Thyroid gland (tissue), 4 donors: ENCODE measurements around the gene SP5. TPM values are rescaled to one million over a fixed set of nuclear protein-coding genes. Genes with fewer than 3 reads are reported as not detected.

Source experiments
- DNase-seq, 2 donors: peaks; one replicate each; pipeline ENCODE4 v3.0.0-alpha.2; 2019
- H3K27ac ChIP-seq, 3 donors: fragments of 200-600 bp; sonication (generic); 1 replicate in 2 of 3; 2 replicates in 1 of 3; pipeline ENCODE4 v1.5.1; 2016 to 2019; ENCODE audit warnings: mild to moderate bottlenecking in 1 of 3, moderate library complexity in 1 of 3
- H3K27me3 ChIP-seq: fragments of 200-600 bp; sonication (generic); one replicate; pipeline ENCODE4 v1.5.1; 2019
- H3K36me3 ChIP-seq, 2 donors: fragments of 200-600 bp; sonication (generic); one replicate each; pipeline ENCODE4 v1.5.1; 2016 to 2019
- H3K4me1 ChIP-seq, 2 donors: fragments of 200-600 bp; sonication (generic); one replicate each; pipeline ENCODE4 v1.5.1; 2017 to 2019
- H3K4me3 ChIP-seq, 3 donors: fragments of 200-600 bp; sonication (generic); replicated peaks in 1 of 3; 1 replicate in 2 of 3; 2 replicates in 1 of 3; pipeline ENCODE4 v1.5.1; 2016; ENCODE audit warnings: mild to moderate bottlenecking in 1 of 3
- H3K9me3 ChIP-seq: fragments of 200-600 bp; sonication (generic); one replicate; pipeline ENCODE4 v1.5.1; 2017
- POLR2A ChIP-seq, 2 donors: fragments of 450-650 bp; IDR thresholded peaks; one replicate each; pipeline ENCODE4 v1.6.1; 2017; ENCODE audit warnings: antibody characterized with exemption in 2 of 2, mild to moderate bottlenecking in 2 of 2, moderate library complexity in 1 of 2
- WGBS, 2 donors: methylation state at CpG; one replicate each; pipeline ENCODE4 v1.1.5; 2017; 5-methylcytosine and 5-hydroxymethylcytosine counted together
- intact Hi-C: fragments of 100-400 bp; cut with DNase I; formaldehyde crosslinking; loops from one replicate; pipeline ENCODE4 v1.15.1; 2023
- total RNA-seq, 4 donors: library from RNA; depleted of rRNA; stranded (reverse); fragments of >200 nt; gene quantifications; one replicate each; pipeline ENCODE4 v1.2.3, GENCODE V29; 2016
- TF ChIP-seq, protein P1 (sequence below), 6 experiments: fragments of 200-600 bp in 3 of 6; fragments of 450-650 bp in 3 of 6; sonication (generic) in 3 of 6; IDR thresholded peaks; one replicate each; pipeline ENCODE4 v1.5.1; 2016 to 2019; ENCODE audit warnings: antibody characterized with exemption in 6 of 6, mild to moderate bottlenecking in 2 of 6, inconsistent platforms in 1 of 6, moderate library complexity in 1 of 6

SP5 gene
- total RNA-seq, 4 donors from 2014 or later: 0.56 TPM; not detected in 3

GRCh38 chr2:170717991-170718589, 3.0 kb downstream of the SP5 start:
- Histone ChIP-seq H3K36me3 (no peaks in the 10 kb centered on the region), H3K27ac (no peak overlapping the region), H3K9me3 (no peaks in the 10 kb centered on the region), H3K4me1 (peaks cover 17 to 38% of the 10 kb centered on the region in 2 donors), H3K27me3 (peaks cover 32% of the 10 kb centered on the region), H3K4me3 (no peak overlapping the region)
- no peak for TF ChIP-seq POLR2A (IDR thresholded peaks at IDR 0.05)
- TF ChIP-seq, protein P1, sequence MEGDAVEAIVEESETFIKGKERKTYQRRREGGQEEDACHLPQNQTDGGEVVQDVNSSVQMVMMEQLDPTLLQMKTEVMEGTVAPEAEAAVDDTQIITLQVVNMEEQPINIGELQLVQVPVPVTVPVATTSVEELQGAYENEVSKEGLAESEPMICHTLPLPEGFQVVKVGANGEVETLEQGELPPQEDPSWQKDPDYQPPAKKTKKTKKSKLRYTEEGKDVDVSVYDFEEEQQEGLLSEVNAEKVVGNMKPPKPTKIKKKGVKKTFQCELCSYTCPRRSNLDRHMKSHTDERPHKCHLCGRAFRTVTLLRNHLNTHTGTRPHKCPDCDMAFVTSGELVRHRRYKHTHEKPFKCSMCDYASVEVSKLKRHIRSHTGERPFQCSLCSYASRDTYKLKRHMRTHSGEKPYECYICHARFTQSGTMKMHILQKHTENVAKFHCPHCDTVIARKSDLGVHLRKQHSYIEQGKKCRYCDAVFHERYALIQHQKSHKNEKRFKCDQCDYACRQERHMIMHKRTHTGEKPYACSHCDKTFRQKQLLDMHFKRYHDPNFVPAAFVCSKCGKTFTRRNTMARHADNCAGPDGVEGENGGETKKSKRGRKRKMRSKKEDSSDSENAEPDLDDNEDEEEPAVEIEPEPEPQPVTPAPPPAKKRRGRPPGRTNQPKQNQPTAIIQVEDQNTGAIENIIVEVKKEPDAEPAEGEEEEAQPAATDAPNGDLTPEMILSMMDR (IDR thresholded peaks at IDR 0.05): no peak
- WGBS, 2 donors: 38 to 46% methylated on average over 18 of the region's 18 CpGs
- intact Hi-C loops: loop anchor here (5.0 kb wide), 1 partner anchor 94 kb away; no protein-coding TSS in a partner anchor
- DNase-seq: no peak

DNA sequence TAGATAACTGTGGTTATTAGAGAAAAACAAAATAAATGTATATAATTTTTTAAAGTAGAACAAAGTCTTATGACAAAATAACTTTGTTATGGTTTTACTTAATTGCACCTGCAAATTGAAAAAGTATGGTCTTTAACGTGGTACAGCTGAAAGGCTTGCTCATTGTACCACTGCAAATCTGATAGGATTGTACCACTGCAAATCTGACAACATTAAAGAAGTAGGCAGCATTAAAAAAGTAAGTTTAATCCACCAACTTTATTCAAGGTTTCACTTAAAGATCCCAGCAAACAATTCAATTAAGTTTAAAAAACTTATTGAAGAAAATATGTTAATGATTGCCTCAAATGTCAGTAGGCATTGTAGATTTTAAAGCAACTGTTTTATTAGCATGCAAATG, 4.7 kb downstream of the SP5 start:
- H3K4me1 ChIP-seq: peaks cover 17 to 25% of the 10 kb centered on the region in 2 donors
- WGBS, 2 donors: 47 to 73% methylated on average over 1 of the region's 1 CpG
- intact Hi-C loops: loop anchor here (5.0 kb wide), 1 partner anchor 92 kb away; no protein-coding TSS in a partner anchor
- H3K36me3 ChIP-seq: no peaks in the 10 kb centered on the region
- DNase-seq: no peak
- no peaks in the 10 kb centered on the region for H3K9me3 ChIP-seq
- H3K4me3 ChIP-seq: no peak overlapping the region
- peaks cover 25% of the 10 kb centered on the region for H3K27me3 ChIP-seq
- TF ChIP-seq, protein P1 (IDR thresholded peaks at IDR 0.05): no peak
- no peak for TF ChIP-seq POLR2A (IDR thresholded peaks at IDR 0.05)
- H3K27ac ChIP-seq: no peak overlapping the region

DNA sequence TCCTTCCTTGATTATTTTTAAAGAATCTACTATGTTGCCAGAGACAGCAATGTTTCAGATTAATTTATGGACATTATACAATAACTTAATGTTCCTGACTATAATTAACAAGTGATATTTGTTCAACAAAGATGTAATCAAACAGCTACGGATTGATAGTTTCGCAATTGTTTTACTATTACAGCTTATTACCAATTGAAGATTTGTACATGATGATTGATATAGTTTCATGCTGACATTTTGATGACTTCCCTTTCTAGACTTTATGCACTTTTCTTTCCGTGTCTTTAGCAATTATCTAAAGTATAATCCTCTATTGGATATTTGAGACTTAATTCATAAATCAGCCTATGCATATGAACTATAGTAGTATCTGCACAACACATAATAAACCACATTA, 6.5 kb downstream of the SP5 start:
- peaks cover 13% of the 10 kb centered on the region for H3K27me3 ChIP-seq
- WGBS, 2 donors: 92 to 94% methylated on average over 3 of the region's 3 CpGs

DNA sequence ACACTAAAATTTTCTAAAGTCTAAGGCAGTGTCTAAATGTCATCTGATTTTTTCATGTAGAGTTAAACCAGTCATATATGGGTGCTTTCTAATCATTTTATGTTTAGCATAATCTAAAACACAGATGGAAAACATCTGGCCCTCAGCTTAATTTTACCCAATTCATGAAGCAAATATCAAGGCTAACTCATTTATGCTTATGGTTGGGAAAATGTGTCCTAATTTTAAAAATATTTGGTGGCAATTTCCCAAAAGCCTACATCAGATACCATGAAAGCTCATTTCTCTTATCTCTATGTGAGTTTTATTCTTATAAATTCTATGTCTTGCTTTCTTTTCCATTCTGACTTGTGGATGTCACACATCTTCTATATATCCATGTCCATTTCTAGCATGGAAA, 7.2 kb downstream of the SP5 start:
- H3K27ac ChIP-seq: no peak overlapping the region
- no peaks in the 10 kb centered on the region for H3K9me3 ChIP-seq
- peaks cover 7% of the 10 kb centered on the region for H3K27me3 ChIP-seq
- intact Hi-C loops: no loop called here
- H3K4me3 ChIP-seq: no peak overlapping the region
- H3K36me3 ChIP-seq: no peaks in the 10 kb centered on the region
- TF ChIP-seq, protein P1 (IDR thresholded peaks at IDR 0.05): no peak
- no peak for TF ChIP-seq POLR2A (IDR thresholded peaks at IDR 0.05)
- no peak for DNase-seq
- H3K4me1 ChIP-seq: peaks cover 0 to 2% of the 10 kb centered on the region in 2 donors

More for the DNA sequence above, 6.5 kb downstream of the SP5 start:
- Histone ChIP-seq H3K27ac (no peak overlapping the region), H3K9me3 (no peaks in the 10 kb centered on the region), H3K4me1 (peaks cover 5 to 8% of the 10 kb centered on the region in 2 donors), H3K4me3 (no peak overlapping the region), H3K36me3 (no peaks in the 10 kb centered on the region)
- intact Hi-C loops: no loop called here
- TF ChIP-seq, protein P1 (IDR thresholded peaks at IDR 0.05): no peak
- TF ChIP-seq POLR2A (IDR thresholded peaks at IDR 0.05): no peak
- DNase-seq: no peak

GRCh38 chr2:170723446-170723958, 8.4 kb downstream of the SP5 start:
- peaks cover 4% of the 10 kb centered on the region for H3K27me3 ChIP-seq
- H3K36me3 ChIP-seq: no peaks in the 10 kb centered on the region
- no peak for DNase-seq
- WGBS, 2 donors: 63 to 72% methylated on average over 2 of the region's 2 CpGs
- H3K4me1 ChIP-seq: no peaks in the 10 kb centered on the region
- intact Hi-C loops: no loop called here
- no peaks in the 10 kb centered on the region for H3K9me3 ChIP-seq
- H3K27ac ChIP-seq: no peak overlapping the region
- no peak for TF ChIP-seq POLR2A (IDR thresholded peaks at IDR 0.05)
- TF ChIP-seq, protein P1 (IDR thresholded peaks at IDR 0.05): no peak
- H3K4me3 ChIP-seq: no peak overlapping the region
